GM12864 (cell line): ENCODE results near the gene NCF2.

Experiments
- DNase-seq: peaks from one replicate; pipeline ENCODE4 v3.0.0-alpha.2; 2011; ENCODE audit warnings: low read depth
- H3K4me3 ChIP-seq: 2 replicates; pipeline ENCODE4 v1.5.1; 2011; ENCODE audit warnings: mild to moderate bottlenecking, low read depth, low read length, control low read depth
- TF ChIP-seq, protein P1 (sequence below): IDR thresholded peaks from 2 replicates; pipeline ENCODE4 v1.5.1; 2011; ENCODE audit warnings: low read depth, mild to moderate bottlenecking, moderate library complexity, low read length, control low read depth, inconsistent platforms; ENCODE audit errors: missing control alignments

Gene NCF2

DNA sequence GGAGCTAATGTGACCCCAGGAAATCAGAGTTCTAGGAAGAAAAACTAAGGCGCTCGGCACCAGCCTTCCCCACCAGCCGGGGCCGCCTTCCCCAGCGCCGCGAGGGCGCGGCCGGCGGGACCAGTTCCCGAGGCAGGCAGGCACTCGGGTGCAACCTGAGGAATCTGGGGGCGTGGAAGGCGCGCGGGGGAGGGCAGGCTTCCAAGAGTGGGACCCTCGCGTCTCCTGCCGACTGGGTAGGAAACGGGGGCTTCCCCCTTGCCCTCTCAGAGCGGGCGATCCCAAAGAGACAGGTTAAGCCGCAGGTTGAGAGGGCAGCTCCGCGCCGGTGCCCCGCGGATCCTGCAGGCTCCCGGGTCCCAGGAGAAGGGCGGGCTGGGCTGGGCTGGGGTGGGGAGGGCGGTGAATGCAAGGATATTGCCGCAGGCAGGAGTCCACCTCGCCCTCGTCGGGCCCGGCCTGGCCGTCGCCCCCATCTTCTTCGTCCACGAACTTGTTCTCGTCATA lies 44.9 kb upstream of the NCF2 start:
- TF ChIP-seq, protein P1, sequence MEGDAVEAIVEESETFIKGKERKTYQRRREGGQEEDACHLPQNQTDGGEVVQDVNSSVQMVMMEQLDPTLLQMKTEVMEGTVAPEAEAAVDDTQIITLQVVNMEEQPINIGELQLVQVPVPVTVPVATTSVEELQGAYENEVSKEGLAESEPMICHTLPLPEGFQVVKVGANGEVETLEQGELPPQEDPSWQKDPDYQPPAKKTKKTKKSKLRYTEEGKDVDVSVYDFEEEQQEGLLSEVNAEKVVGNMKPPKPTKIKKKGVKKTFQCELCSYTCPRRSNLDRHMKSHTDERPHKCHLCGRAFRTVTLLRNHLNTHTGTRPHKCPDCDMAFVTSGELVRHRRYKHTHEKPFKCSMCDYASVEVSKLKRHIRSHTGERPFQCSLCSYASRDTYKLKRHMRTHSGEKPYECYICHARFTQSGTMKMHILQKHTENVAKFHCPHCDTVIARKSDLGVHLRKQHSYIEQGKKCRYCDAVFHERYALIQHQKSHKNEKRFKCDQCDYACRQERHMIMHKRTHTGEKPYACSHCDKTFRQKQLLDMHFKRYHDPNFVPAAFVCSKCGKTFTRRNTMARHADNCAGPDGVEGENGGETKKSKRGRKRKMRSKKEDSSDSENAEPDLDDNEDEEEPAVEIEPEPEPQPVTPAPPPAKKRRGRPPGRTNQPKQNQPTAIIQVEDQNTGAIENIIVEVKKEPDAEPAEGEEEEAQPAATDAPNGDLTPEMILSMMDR: no peak
- DNase-seq: no peak
- H3K4me3 ChIP-seq: peak overlapping the region; percentile 88

DNA sequence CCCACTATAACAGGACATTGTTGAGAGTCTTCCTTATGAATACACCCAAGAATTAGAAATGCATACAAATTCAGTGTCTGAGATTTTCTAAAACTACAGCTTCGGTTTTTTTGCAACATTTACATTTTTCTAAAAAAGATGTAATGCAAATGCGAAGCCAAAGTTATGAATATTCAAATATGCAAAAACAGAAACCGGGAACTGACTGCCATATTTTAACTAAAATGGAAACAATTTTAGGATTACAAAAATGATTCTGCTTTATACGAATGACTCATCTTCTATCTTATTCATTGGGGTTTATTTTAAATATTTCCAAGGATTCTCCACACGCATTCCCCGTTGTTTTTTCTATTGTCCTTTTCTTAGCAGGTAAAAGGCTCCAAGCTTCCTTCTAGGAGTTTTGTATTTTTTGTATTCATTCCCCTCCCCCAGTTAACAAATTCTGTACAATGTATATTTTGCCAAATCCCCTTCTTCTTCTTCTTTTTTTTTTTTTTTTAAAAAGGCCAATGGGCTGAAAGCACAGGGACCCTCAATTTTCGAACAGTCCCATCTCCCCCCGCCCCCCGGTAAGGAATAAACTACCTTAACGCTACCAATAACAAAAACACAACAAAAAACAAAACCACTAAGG lies 44.3 kb upstream of the NCF2 start:
- H3K4me3 ChIP-seq: peak overlapping the region; percentile 88
- no peak for DNase-seq
- TF ChIP-seq, protein P1: no peak

GRCh38 chr1:183633676-183634343 lies 43.6 kb upstream of the NCF2 start:
- TF ChIP-seq, protein P1: peak; percentile 57
- H3K4me3 ChIP-seq: peak overlapping the region; percentile 88
- DNase-seq: peak; percentile 73

DNA sequence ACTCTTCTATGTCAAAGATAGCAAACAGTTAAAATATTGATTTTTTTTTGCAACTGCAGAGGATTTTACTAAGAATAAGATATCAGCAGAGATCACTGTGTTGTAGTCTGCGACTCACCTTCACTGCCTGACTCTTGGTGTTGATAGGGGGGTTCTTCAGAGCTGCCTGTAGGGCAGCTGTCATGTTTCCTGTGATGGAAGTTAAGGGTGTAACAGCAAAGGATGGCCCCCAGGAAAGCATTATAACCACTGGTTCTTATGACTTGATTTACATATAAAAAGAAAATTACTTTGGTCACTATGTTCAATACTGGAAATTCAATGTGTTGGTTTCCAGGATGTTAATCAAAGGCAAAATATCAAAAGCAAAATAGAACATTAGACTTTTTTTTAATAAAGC lies 42.7 kb upstream of the NCF2 start:
- TF ChIP-seq, protein P1: no peak
- peak overlapping the region; percentile 88 for H3K4me3 ChIP-seq
- DNase-seq: no peak

DNA sequence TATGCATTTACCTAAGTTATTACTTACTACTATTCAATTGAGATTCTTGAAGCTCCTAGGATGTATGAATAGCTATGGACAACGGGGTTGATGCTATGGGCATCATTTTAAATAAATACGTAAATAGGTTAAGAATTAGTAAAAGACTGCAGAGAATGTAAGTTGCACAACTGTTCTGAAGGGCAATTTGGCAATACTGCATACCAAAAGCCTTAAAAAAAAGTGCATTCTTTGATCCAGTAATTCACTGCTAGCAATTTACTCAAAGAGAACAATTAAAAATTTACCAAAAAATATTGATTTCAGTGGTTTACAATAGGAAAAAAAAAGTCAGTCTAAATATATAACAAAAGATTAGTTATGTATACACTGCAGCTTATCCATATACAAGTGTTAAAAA lies 41.9 kb upstream of the NCF2 start:
- no peak for DNase-seq
- H3K4me3 ChIP-seq: peak overlapping the region; percentile 88
- TF ChIP-seq, protein P1: no peak

DNA sequence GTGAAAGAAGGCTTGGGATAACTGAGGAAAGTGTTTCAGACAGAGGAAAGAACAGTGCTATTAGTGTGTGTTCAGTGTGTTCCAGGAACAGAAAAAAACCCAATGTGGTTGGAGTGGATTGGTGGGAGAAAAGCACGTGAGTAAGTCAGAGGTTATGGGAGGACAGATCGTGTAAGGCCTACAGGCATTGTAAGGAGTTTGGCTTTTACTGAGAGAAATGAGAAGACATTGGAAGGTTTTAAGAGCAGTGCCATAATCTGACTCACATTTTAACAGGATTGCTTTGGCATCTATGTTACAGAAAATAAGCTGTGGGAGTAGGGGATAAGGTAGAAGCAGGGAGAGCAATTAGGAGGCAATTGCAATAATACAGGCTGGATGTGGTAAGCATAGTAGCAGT lies 40.5 kb upstream of the NCF2 start:
- no peak overlapping the region for H3K4me3 ChIP-seq
- TF ChIP-seq, protein P1: no peak
- DNase-seq: no peak
